GM23248 (cell line): ENCODE measurements around the gene YJEFN3. TPM values are rescaled to one million over a fixed set of nuclear protein-coding genes. Genes with fewer than 3 reads are reported as not detected.

Experiments
- DNase-seq: peaks from one replicate; pipeline ENCODE4 v3.0.0-alpha.2; 2015
- H2AFZ ChIP-seq: fragments of 200-600 bp; sonication (generic); 2 replicates; pipeline ENCODE4 v1.6.1; 2016; ENCODE audit warnings: antibody characterized with exemption
- H3F3A ChIP-seq: fragments of 200-600 bp; sonication (generic); 2 replicates; pipeline ENCODE4 v1.6.1; 2016; ENCODE audit warnings: mild to moderate bottlenecking, antibody characterized with exemption, mixed run types; ENCODE audit not compliant: insufficient read depth
- H3K27ac ChIP-seq: fragments of 200-600 bp; sonication (generic); 2 replicates; pipeline ENCODE4 v1.5.1; 2016; ENCODE audit warnings: mild to moderate bottlenecking
- H3K27me3 ChIP-seq: fragments of 200-600 bp; sonication (generic); replicated peaks from 2 replicates; pipeline ENCODE4 v1.6.1; 2016; ENCODE audit warnings: mild to moderate bottlenecking; ENCODE audit not compliant: insufficient read depth
- H3K36me3 ChIP-seq: fragments of 200-600 bp; sonication (generic); 2 replicates; pipeline ENCODE4 v1.6.1; 2016; ENCODE audit warnings: low read depth, mild to moderate bottlenecking
- H3K4me1 ChIP-seq: fragments of 200-600 bp; sonication (generic); 2 replicates; pipeline ENCODE4 v1.6.1; 2016; ENCODE audit warnings: mild to moderate bottlenecking; ENCODE audit not compliant: insufficient read depth
- H3K4me2 ChIP-seq: fragments of 200-600 bp; sonication (generic); one replicate; pipeline ENCODE4 v1.6.1; 2016; ENCODE audit warnings: mild to moderate bottlenecking; ENCODE audit not compliant: unreplicated experiment
- H3K4me3 ChIP-seq: fragments of 200-600 bp; sonication (generic); 2 replicates; pipeline ENCODE4 v1.5.1; 2016; ENCODE audit warnings: mild to moderate bottlenecking
- H3K79me2 ChIP-seq: fragments of 200-600 bp; sonication (generic); 2 replicates; pipeline ENCODE4 v1.6.1; 2016; ENCODE audit warnings: mild to moderate bottlenecking; ENCODE audit not compliant: insufficient read depth
- H3K9ac ChIP-seq: fragments of 200-600 bp; sonication (generic); 2 replicates; pipeline ENCODE4 v1.6.1; 2016; ENCODE audit warnings: mild to moderate bottlenecking
- H3K9me2 ChIP-seq: fragments of 200-600 bp; sonication (generic); 2 replicates; pipeline ENCODE4 v1.6.1; 2016; ENCODE audit warnings: mixed run types, mild to moderate bottlenecking, moderate library complexity; ENCODE audit not compliant: insufficient read depth
- H3K9me3 ChIP-seq: fragments of 200-600 bp; sonication (generic); one replicate; pipeline ENCODE4 v1.6.1; 2017; ENCODE audit warnings: low read depth
- H4K20me1 ChIP-seq: fragments of 200-600 bp; sonication (generic); 2 replicates; pipeline ENCODE4 v1.6.0; 2016; ENCODE audit not compliant: insufficient read depth
- EZH2 ChIP-seq: fragments of 200-600 bp; sonication (generic); IDR thresholded peaks from 2 replicates; pipeline ENCODE4 v1.6.1; 2018; ENCODE audit warnings: antibody characterized with exemption, mild to moderate bottlenecking; ENCODE audit not compliant: insufficient read depth, poor library complexity, severe bottlenecking
- EZH2phosphoT487 ChIP-seq: fragments of 200-600 bp; sonication (generic); IDR thresholded peaks from 2 replicates; pipeline ENCODE4 v1.6.1; 2018; ENCODE audit warnings: antibody characterized with exemption, moderate library complexity, mild to moderate bottlenecking, low read depth; ENCODE audit not compliant: insufficient read depth
- WGBS, 2 experiments: methylation state at CpG; one replicate each; pipeline ENCODE4 v1.1.6; 2015 to 2017; ENCODE audit warnings: low lambda C conversion rate in 2 of 2, low coverage in 1 of 2; ENCODE audit errors: missing lambda C conversion rate in 2 of 2; 5-methylcytosine and 5-hydroxymethylcytosine counted together
- in situ Hi-C: fragments of 300-500 bp; cut with MboI; formaldehyde crosslinking; loops from 2 replicates; pipeline ENCODE4 v1.15.0; 2020
- polyA plus RNA-seq: library from polyadenylated mRNA; unstranded; fragments of >200 nt; fragmentation: Nextera tagmentation; extraction: Ambion mirVana; gene quantifications from 2 replicates; pipeline ENCODE4 v1.2.1, GENCODE V29; 2016
- total RNA-seq: library from RNA; depleted of rRNA; stranded (reverse); fragments of >200 nt; shearing (Covaris generic); gene quantifications from 2 replicates; pipeline ENCODE4 v1.2.3, GENCODE V29; 2014

Gene YJEFN3
- total and polyA plus RNA-seq, 2 experiments from 2014 or later, result 2.4 TPM; not detected in 1

DNA sequence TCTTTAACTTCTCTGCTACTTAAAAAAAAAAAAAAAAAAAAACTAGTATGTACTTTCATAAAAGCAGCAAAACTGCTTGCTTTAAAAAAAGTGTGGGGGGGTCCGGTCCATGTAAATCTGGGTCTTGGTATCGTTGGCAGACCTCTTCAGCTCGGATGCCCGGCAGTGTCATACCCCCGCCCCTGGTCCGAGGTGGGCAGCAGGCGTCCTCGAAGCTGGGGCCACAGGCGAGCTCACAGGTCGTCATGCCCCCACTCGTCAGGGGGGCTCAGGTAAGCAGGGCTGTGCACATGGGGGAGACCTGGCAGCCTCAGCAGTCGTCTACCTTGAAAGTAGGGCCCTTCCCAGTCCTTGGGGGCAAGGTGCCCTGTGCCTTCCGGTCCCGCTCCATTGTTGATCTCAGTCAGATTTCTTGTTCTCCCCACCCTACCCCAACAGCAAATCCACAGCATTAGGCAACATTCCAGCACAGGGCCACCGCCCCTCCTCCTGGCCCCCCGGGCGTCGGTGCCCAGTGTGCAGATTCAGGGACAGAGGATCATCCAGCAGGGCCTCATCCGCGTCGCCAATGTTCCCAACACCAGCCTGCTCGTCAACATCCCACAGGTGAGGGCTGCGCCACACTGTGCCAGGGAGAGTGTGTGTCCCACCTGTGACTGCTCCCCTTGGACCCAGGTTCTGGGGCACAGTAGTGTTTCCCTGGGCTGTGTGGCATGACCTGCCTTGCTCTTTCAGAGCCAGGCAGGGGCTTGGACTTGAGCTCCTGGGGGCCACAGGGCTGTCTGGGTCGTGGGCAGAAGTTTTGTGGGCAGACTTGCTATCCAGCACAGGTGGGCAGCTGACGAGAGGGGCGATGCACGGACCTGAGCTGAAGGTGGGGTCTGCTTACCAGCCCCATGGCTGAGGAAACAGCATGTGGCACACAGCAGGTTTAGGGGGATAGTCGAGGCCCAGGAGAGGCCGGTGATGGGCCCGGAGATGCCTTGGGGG is 32.8 kb upstream of the YJEFN3 start:
- H3K9me3 ChIP-seq, result no peaks in the 10 kb centered on the region
- H3K36me3 ChIP-seq, result peaks cover 10% of the 10 kb centered on the region; the same call in 1 of the 2 replicates
- no peak overlapping the region for H3K4me2 ChIP-seq
- no peak overlapping the region for H2AFZ ChIP-seq
- 85 to 86% methylated on average over 29 to 30 of the region's 30 CpGs for whole genome bisulfite sequencing, 2 experiments
- DNase-seq, result no peak
- in situ Hi-C loops, result loop anchor here (10.0 kb wide), 1 partner anchor 131 kb away; no protein-coding TSS in a partner anchor
- no peaks in the 10 kb centered on the region for H3K4me1 ChIP-seq
- H3K4me3 ChIP-seq, result no peak overlapping the region
- no peaks in the 10 kb centered on the region for H4K20me1 ChIP-seq
- TF ChIP-seq EZH2 (no peak), EZH2phosphoT487 (no peak)
- no peaks in the 10 kb centered on the region for H3K9me2 ChIP-seq
- H3F3A ChIP-seq, result no peaks in the 10 kb centered on the region
- H3K27ac ChIP-seq, result no peak overlapping the region
- no peak overlapping the region for H3K9ac ChIP-seq
- peaks cover 65% of the 10 kb centered on the region for H3K79me2 ChIP-seq
- no peaks in the 10 kb centered on the region for H3K27me3 ChIP-seq

DNA sequence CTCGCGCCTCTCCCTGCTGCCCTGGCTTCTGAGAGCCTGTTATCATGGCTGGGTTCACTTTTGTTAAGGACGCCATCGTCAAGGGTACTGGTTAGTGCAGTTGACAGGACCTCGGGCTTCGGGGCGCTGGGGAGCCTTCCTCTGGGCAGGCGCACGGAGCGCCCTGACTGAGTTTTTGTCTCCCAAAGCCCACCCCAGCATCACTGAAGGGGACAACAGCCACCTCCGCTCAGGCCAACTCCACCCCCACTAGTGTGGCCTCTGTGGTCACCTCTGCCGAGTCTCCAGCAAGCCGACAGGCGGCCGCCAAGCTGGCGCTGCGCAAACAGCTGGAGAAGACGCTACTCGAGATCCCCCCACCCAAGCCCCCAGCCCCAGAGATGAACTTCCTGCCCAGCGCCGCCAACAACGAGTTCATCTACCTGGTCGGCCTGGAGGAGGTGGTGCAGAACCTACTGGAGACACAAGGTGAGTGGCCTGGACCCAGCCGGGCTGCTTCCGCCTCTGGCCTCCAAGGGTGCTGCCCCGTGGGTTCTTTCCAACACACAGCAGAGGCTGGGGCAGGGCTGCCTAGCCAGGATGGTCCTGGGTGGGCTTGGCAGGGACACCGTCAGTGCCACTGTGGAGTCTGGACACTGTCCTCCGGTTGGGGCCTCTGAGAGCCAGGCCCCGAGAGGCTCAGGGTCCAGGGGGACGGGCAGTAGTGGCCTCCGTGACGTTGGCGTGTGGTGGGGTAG is 30.3 kb upstream of the YJEFN3 start:
- Histone ChIP-seq H3K27ac (no peak overlapping the region), H3K9me3 (no peaks in the 10 kb centered on the region), H3K9ac (no peak overlapping the region), H3K4me1 (no peaks in the 10 kb centered on the region), H3K9me2 (no peaks in the 10 kb centered on the region), H3K4me2 (no peak overlapping the region), H3K4me3 (no peak overlapping the region), H2AFZ (no peak overlapping the region), H3K36me3 (peaks cover 10% of the 10 kb centered on the region; the same call in 1 of the 2 replicates), H4K20me1 (no peaks in the 10 kb centered on the region), H3F3A (no peaks in the 10 kb centered on the region), H3K79me2 (peaks cover 40% of the 10 kb centered on the region), H3K27me3 (no peaks in the 10 kb centered on the region)
- DNase-seq, result no peak
- in situ Hi-C loops, result loop anchor here (10.0 kb wide), 1 partner anchor 134 kb away; no protein-coding TSS in a partner anchor
- TF ChIP-seq EZH2 (no peak), EZH2phosphoT487 (no peak)
- WGBS, 2 experiments, result 88 to 93% methylated on average over 22 to 33 of the region's 33 CpGs

DNA sequence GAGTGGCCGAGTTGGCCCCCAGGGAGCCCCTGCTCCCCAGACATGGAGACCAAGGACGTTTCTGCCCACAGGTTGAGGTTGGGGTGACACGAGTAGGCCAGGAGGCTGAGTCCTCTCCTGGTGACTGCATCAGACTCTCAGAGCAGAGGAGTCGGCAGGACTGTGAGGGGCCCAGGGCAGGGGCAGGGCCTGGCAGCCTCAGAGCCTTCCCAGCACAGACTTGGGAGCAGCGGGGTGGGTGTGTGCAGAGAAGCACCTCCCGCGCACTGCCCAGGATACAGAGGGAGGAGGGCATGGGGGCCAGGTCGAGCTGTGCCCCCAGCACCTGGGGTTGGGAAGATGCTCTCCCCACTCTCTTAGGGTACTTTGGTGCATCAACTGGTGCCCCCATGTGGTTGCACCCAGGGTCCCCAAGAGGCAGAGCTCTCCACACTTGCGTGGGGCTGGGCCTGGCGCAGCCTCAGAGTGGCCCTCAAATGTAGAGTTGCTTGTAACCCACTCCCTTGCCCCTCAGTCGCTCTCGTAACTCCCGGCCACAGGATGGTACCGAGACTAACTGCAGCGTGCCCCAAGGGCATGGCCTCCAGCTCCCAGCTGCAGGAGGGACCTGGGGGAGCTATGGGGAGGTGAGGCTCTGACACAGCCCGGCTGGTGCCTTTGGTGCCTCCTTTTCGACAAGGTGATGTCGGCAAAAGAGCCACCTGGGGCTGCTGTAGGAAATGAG is 29.3 kb upstream of the YJEFN3 start:
- WGBS, 2 experiments, result 80 to 85% methylated on average over 16 to 18 of the region's 18 CpGs
- peaks cover 32% of the 10 kb centered on the region for H3K79me2 ChIP-seq
- no peaks in the 10 kb centered on the region for H3F3A ChIP-seq
- no peak overlapping the region for H3K4me3 ChIP-seq
- H3K9me3 ChIP-seq, result no peaks in the 10 kb centered on the region
- no peaks in the 10 kb centered on the region for H3K4me1 ChIP-seq
- in situ Hi-C loops, result loop anchor here (10.0 kb wide), 1 partner anchor 135 kb away; no protein-coding TSS in a partner anchor
- no peak for DNase-seq
- no peak overlapping the region for H3K4me2 ChIP-seq
- H4K20me1 ChIP-seq, result no peaks in the 10 kb centered on the region
- no peak overlapping the region for H2AFZ ChIP-seq
- no peak overlapping the region for H3K27ac ChIP-seq
- no peak for TF ChIP-seq EZH2phosphoT487
- TF ChIP-seq EZH2, result no peak
- H3K9me2 ChIP-seq, result no peaks in the 10 kb centered on the region
- H3K9ac ChIP-seq, result no peak overlapping the region
- peaks cover 7% of the 10 kb centered on the region; the same call in 1 of the 2 replicates for H3K36me3 ChIP-seq
- H3K27me3 ChIP-seq, result no peaks in the 10 kb centered on the region
